ENCODE measurements around the gene WDR5. TPM values are rescaled to one million over a fixed set of nuclear protein-coding genes. Genes with fewer than 3 reads are reported as not detected.
A peak's percentile ranks its signal among the peaks of the same experiment; 100 is the strongest.

Gene WDR5
- total and polyA plus RNA-seq, 9 of the 15 experiments (the other 6 are each of a cell fraction or from before 2014, with no cell fraction given): 3.0 to 56.8 (median 38.6) TPM

- TF ChIP-seq HDAC6 (IDR thresholded peaks at IDR 0.05; ENCODE audit: low read depth, low read length): no peak
- TF ChIP-seq KDM4B (IDR thresholded peaks at IDR 0.05; ENCODE audit: borderline replicate concordance in 2 of 2, low read depth in 1 of 2): no peak
- peak; percentile 31; the same call in 1 of the 2 replicates for TF ChIP-seq EGR1 (conservative IDR thresholded peaks at IDR 0.05)
- TF ChIP-seq ZNF311 (CRISPR knock-in tag; IDR thresholded peaks at IDR 0.05): no peak
- TF ChIP-seq TEAD1 (CRISPR knock-in tag; IDR thresholded peaks at IDR 0.05): 0 out of 4 replicates have a peak, but pooled peaks of 1 of the 2 experiments have one; percentile 23
- TF ChIP-seq SREBF1 (IDR thresholded peaks at IDR 0.05; ENCODE audit: borderline replicate concordance, low read depth, low read length): no peak
- TF ChIP-seq NELFE (IDR thresholded peaks at IDR 0.05; ENCODE audit: insufficient read depth, insufficient read length): no peak
- peak; percentile 18; the same call in 1 of the 2 replicates for TF ChIP-seq TFAP4 (CRISPR knock-in tag; IDR thresholded peaks at IDR 0.05; ENCODE audit: borderline replicate concordance)
- TF ChIP-seq, protein P1, sequence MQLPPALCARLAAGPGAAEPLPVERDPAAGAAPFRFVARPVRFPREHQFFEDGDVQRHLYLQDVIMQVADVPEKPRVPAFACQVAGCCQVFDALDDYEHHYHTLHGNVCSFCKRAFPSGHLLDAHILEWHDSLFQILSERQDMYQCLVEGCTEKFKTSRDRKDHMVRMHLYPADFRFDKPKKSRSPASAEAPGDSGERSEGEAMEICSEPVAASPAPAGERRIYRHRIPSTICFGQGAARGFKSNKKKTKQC (CRISPR knock-in tag; IDR thresholded peaks at IDR 0.05): 0 out of 2 replicates have a peak, but pooled peaks have one; percentile 41
- no peak for TF ChIP-seq CBX2 (IDR thresholded peaks at IDR 0.05; ENCODE audit: insufficient read depth, low read length, poor library complexity, severe bottlenecking)
- peak; percentile 27 for TF ChIP-seq SAP30 (IDR thresholded peaks at IDR 0.05; ENCODE audit: borderline replicate concordance, insufficient read depth, low read depth, low read length, poor library complexity, severe bottlenecking)
- peak; percentile 42 for TF ChIP-seq RBBP5 (IDR thresholded peaks at IDR 0.05; ENCODE audit: borderline replicate concordance, insufficient read depth, low read length, poor library complexity, severe bottlenecking)
- TF ChIP-seq ZBTB5 (IDR thresholded peaks at IDR 0.05): peak; percentile 69
- no peak for TF ChIP-seq EP300 (IDR thresholded peaks at IDR 0.05; ENCODE audit: low read length)
- TF ChIP-seq GTF2A2 (tag; IDR thresholded peaks at IDR 0.05): no peak
- TF ChIP-seq, protein P2, sequence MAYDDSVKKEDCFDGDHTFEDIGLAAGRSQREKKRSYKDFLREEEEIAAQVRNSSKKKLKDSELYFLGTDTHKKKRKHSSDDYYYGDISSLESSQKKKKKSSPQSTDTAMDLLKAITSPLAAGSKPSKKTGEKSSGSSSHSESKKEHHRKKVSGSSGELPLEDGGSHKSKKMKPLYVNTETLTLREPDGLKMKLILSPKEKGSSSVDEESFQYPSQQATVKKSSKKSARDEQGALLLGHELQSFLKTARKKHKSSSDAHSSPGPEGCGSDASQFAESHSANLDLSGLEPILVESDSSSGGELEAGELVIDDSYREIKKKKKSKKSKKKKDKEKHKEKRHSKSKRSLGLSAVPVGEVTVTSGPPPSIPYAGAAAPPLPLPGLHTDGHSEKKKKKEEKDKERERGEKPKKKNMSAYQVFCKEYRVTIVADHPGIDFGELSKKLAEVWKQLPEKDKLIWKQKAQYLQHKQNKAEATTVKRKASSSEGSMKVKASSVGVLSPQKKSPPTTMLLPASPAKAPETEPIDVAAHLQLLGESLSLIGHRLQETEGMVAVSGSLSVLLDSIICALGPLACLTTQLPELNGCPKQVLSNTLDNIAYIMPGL (CRISPR knock-in tag; IDR thresholded peaks at IDR 0.05): no peak
- no peak for TF ChIP-seq NFE2 (IDR thresholded peaks at IDR 0.05; ENCODE audit: low read depth)
These were observed 475 bp downstream of the WDR5 start (continued) for GRCh38 chr9:134136118-134136995.

Data from K562 (cell line).